Activated CD4-positive, alpha-beta T cell treated with anti-CD3 and anti-CD28 coated beads, Interleukin-2, amount 50 U/mL, for 48 hours (primary cell): ENCODE measurements around the gene DSN1.

ENCODE experiments used
- DNase-seq, 2 experiments: peaks; one replicate each; pipeline ENCODE4 v3.0.0-alpha.2; 2020

DSN1 gene

GRCh38 chr20:36752582-36752981, 21.0 kb downstream of the DSN1 start:
- no peak for DNase-seq

DNA sequence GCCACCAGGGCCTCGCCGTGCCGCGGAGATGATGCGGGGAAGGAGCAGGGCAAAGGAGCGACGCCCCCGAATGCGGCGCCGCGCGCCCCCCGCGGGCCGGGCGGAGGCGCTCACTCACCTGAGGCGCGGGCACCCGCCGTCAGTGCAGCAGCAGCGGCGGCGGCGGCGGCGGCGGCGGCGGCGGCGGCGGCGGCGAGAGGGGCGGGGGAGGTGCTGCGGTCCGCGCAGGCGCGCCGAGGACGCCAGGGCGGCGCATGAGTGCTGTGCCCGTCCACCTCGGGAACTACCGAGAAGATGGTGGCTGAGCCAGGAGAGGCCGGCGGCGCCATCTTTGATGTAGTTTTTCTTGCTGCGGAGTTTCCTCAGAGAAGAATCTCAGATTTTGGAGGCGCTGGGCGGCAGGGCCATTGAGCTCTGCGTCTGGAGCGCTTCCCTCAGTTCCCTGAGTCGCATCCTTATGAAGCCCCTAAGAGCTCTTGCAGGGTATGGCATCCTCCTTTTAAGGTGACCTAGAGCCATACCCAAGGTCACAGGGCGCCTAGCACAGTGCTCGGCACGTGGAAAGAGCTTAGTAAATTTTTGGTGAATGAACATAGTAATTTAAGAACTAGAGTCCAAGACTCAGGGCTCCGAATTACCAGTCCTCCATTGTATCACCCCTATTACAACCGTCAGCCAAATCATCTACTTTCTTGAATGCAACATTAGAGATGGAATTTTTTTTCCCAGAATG, 27.5 kb downstream of the DSN1 start, which contains the start of gene NDRG3:
NDRG3 (minus strand) TSS at position 164 of the 733 bp plus-strand sequence. CDS start 24,355 bp downstream, outside the sequence.
- DNase-seq: peak; percentile 90 to 92

DNA sequence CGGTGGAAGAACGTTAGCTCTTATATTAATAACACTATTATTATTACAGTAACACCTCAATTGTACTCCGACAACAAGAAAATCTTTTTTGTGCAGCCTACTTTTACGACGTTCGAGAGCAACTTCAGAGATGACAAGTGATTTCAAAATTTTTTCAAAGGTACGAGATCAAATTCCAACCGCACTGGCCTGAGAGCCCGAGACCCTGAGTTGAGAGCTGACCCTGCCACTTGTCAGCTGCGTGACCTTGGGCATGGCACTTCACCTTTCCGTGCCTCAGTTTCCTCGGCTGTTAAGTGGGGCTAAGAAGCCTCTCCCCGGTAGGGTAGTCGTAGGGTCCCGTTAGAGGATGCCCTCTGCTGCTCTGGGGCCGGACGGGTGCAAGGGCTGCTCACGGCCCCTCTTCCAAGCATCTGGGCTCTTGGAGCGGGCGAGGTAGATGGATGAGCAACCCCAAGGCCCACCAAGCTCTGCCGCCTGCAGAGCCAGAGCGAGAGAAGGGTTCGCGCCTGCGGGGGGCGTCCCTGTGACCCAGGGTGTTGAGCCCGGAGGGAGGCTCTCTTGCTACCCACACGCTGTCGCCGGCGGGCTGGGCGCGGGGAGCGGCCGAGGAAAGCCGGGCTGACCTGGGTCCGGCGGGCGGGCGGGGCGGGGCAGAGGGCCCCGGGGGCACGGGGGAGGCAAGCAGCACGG, 28.2 kb downstream of the DSN1 start:
- DNase-seq: peak; percentile 42

GRCh38 chr20:36744764-36745191, 28.8 kb downstream of the DSN1 start:
- no peak for DNase-seq

- no peak for DNase-seq
Observed at GRCh38 chr20:36744243-36744642, 29.3 kb downstream of the DSN1 start.

DNA sequence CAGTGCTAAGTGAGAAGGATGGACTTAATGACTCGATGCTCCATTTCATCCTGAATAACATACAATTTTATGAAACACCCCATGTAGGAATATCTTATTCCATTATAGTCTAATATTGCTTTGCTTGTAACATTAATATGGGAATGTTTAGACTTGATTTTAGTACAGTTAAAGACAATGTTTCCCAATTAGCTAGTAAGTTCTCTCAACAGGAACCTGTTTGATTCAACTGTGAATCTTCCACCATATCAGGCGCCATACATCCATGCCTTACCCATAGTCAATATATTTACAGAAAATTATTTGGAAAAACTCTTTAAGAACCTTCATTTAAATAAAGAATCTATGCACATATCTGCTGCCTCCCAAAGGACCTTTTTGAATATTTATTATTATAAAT, 31.0 kb downstream of the DSN1 start:
- no peak for DNase-seq

DNA sequence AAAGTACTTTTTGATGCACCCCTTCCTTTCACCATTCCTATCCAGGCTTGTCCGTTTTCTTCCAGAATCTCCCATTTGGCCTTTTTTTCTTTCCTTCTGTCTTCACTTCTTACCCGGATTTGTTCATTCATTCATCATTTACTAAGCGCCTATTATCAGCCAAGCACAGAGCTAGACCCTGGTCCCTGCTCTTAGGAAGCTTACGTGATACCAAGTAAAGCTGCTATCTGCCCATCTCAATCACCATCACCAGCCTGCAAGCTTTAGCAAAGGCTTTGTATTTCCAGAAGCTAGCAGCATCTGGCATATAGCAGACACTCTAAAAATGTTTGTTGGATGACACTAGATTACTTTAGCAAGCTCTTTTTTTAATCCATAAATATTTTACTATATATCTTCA, 32.5 kb downstream of the DSN1 start:
- DNase-seq: no peak

- no peak for DNase-seq
Observed at GRCh38 chr20:36737183-36737499, 36.4 kb downstream of the DSN1 start.

- DNase-seq: no peak
Observed at GRCh38 chr20:36736451-36737182, 36.9 kb downstream of the DSN1 start.

DNA sequence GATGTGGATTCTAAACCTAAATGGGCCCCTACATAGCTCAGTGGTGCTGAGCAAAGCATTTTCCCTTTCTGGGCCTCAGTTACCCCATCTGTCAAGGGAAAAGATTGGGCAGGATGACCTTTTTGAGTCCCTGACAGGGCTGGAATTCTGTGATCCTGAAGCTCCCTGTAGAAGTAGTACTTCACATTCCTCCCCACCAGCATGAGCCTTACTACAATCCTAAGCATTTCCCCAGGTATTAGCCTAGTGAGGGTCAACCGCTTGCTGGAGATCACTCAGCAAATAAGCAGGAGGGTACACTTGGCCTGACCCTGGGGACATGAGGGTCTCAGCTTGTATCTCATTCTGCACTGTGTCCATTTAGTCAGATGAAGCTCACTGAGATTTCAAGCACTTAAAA, 41.1 kb downstream of the DSN1 start:
- no peak for DNase-seq

- DNase-seq: no peak
Observed at GRCh38 chr20:36728986-36729385, 44.6 kb downstream of the DSN1 start.

- no peak for DNase-seq
Observed at GRCh38 chr20:36726168-36726567, 47.4 kb downstream of the DSN1 start.

GRCh38 chr20:36720510-36720909, 53.1 kb downstream of the DSN1 start:
- DNase-seq: peak; percentile 28 to 53

- no peak for DNase-seq
Observed at GRCh38 chr20:36717657-36718056, 55.9 kb downstream of the DSN1 start.

GRCh38 chr20:36717021-36717420, 56.5 kb downstream of the DSN1 start:
- DNase-seq: no peak

DNA sequence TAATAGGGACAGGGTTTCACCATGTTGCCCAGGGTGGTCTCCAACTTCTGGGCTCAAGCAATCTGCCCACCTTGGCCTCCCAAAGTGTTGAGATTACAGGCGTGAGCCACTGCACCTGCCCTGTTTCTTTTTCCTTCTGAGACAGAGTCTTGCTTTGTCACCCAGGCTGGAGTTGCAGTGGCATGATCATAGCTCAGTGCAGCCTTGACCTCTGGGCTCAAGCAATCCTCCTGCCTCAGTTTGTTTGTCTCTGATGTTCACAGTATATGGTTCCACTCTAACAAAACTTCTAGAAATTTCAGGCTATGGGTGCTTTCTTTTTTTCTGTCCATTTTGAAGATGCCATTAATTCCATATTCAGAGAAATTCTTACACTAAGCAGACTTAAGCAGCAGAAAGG, 60.8 kb downstream of the DSN1 start:
- no peak for DNase-seq

GRCh38 chr20:36709126-36709525, 64.4 kb downstream of the DSN1 start:
- no peak for DNase-seq

GRCh38 chr20:36703530-36703929, 70.0 kb downstream of the DSN1 start:
- DNase-seq: no peak
